ENCODE data around the gene FAM111B. TPM values are rescaled to one million over a fixed set of nuclear protein-coding genes. Genes with fewer than 3 reads are reported as not detected.
"Not testable (repeated sequence)": the region's sequence is repeated elsewhere in the genome, so short reads cannot be mapped to it uniquely, and the experiment has no call there.

The FAM111B gene
- total and polyA plus RNA-seq, 11 donors = 0.18 to 4.8 (median 0.41) TPM; not detected in 4

- intact Hi-C loops (cut with DNase I) = no loop called here
- Histone ChIP-seq H3K27ac (no peak overlapping the region), H3K9me3 (peaks cover 0 to 30% (median 18%) of the 10 kb centered on the region in 12 donors), H3K27me3 (no peaks in the 10 kb centered on the region), H3K4me3 (no peak overlapping the region), H3K36me3 (no peaks in the 10 kb centered on the region), H3K4me1 (no peaks in the 10 kb centered on the region)
- no peak for TF ChIP-seq CTCF (IDR thresholded peaks at IDR 0.05)
- TF ChIP-seq POLR2A (IDR thresholded peaks at IDR 0.05) = no peak
- ATAC-seq (no peak), DNase-seq (no peak)
Observed at GRCh38 chr11:59119826-59120225, 12.8 kb downstream of the FAM111B start.

- H3K27me3 ChIP-seq = no peaks in the 10 kb centered on the region
- WGBS, 4 donors = 12 to 17% (median 13%) methylated on average over 20 of the region's 20 CpGs
- H3K4me3 ChIP-seq = no peak overlapping the region
- H3K4me1 ChIP-seq = peaks cover 0 to 7% (median 0%) of the 10 kb centered on the region in 12 donors
- intact Hi-C loops (cut with DNase I) = loop anchor here in 7 of 10 donors (2.0 to 10.0 kb wide), 8 partner anchors 34 to 481 kb away; no protein-coding TSS in a partner anchor
- ATAC-seq (peak in 3 of 4 donors; percentile 93 to 96 (median 93)), DNase-seq (peak; percentile 73 to 91 (median 78))
- H3K27ac ChIP-seq = no peak overlapping the region
- peaks cover 0 to 10% (median 0%) of the 10 kb centered on the region in 12 donors for H3K9me3 ChIP-seq
- no peak for TF ChIP-seq POLR2A (IDR thresholded peaks at IDR 0.05)
- TF ChIP-seq CTCF (IDR thresholded peaks at IDR 0.05) = peak; percentile 91 to 99 (median 96)
- H3K36me3 ChIP-seq = peaks cover 0 to 52% (median 28%) of the 10 kb centered on the region in 9 donors
Observed at GRCh38 chr11:59135648-59136461, 28.8 kb downstream of the FAM111B start.

- ATAC-seq, H3K4me3 ChIP-seq, H3K27me3 ChIP-seq, H3K9me3 ChIP-seq, H3K27ac ChIP-seq, DNase-seq: not testable (repeated sequence)
- intact Hi-C loops (cut with DNase I) = loop anchor here in 7 of 10 donors (2.0 to 10.0 kb wide), 7 partner anchors 34 to 482 kb away; no protein-coding TSS in a partner anchor
- Histone ChIP-seq H3K4me1 (peaks cover 0 to 13% (median 0%) of the 10 kb centered on the region in 12 donors), H3K36me3 (peaks cover 0 to 52% (median 23%) of the 10 kb centered on the region in 9 donors)
- 63 to 74% (median 71%) methylated on average over 6 of the region's 6 CpGs for WGBS, 4 donors
Observed at GRCh38 chr11:59136551-59136950, 29.5 kb downstream of the FAM111B start.

GRCh38 chr11:59137190-59137589, 30.2 kb downstream of the FAM111B start:
- TF ChIP-seq POLR2A (IDR thresholded peaks at IDR 0.05) (no peak), CTCF (IDR thresholded peaks at IDR 0.05) (no peak)
- no peak for DNase-seq
- peaks cover 0 to 19% (median 0%) of the 10 kb centered on the region in 12 donors for H3K4me1 ChIP-seq
- intact Hi-C loops (cut with DNase I) = loop anchor here in 7 of 10 donors (2.0 to 10.0 kb wide), 7 partner anchors 35 to 482 kb away; no protein-coding TSS in a partner anchor
- no peak overlapping the region for H3K27ac ChIP-seq
- H3K9me3 ChIP-seq = peaks cover 0 to under 1% (median 0%) of the 10 kb centered on the region in 12 donors
- peaks cover 0 to 45% (median 17%) of the 10 kb centered on the region in 9 donors for H3K36me3 ChIP-seq
- 92 to 97% (median 95%) methylated on average over 17 of the region's 17 CpGs for WGBS, 4 donors
- no peak for ATAC-seq
- H3K27me3 ChIP-seq = no peaks in the 10 kb centered on the region
- no peak overlapping the region for H3K4me3 ChIP-seq
